Stimulated activated CD8-positive, alpha-beta memory T cell treated with anti-CD3 and anti-CD28 coated beads, Interleukin-15, amount 100 ng/mL, for 48 hours (primary cell): ENCODE measurements around the gene MS4A1.
"Not testable (repeated sequence)": the region's sequence is repeated elsewhere in the genome, so short reads cannot be mapped to it uniquely, and the experiment has no call there.

ENCODE experiments used
- DNase-seq, 2 donors: peaks; one replicate each; pipeline ENCODE4 v3.0.0-alpha.2; 2020; ENCODE audit warnings: low read depth in 2 of 2

MS4A1 gene

DNA sequence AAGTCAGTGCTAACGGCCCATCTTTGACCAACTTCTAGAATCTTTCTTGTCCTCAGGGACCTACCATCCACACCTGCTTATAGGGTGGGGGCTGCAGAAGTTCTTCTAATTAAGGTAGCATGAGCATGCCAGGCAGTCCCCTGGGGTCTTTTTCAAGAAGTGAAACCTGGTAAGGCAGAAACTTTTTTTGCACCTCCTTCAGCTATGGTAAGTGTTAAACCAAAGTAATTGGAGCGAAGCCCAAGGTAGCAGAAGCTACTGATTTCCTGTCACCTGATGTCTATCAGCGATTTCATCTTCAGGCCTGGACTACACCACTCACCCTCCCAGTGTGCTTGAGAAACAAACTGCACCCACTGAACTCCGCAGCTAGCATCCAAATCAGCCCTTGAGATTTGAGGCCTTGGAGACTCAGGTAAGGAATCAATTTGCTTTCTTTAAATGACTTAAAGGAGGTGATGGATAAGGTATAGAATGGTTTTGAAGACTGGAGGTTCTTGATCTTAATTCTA is at the start of gene MS4A1:
Gene MS4A1, plus strand, starts transcription at position 317 of the 512 bp plus-strand sequence. CDS start 6,528 bp downstream, outside the sequence.
- no peak for DNase-seq

GRCh38 chr11:60420015-60420414 is 35.6 kb upstream of the MS4A1 start:
- no peak for DNase-seq

- DNase-seq: no peak
These were observed 33.0 kb upstream of the MS4A1 start for GRCh38 chr11:60422609-60423008.

- no peak for DNase-seq
These were observed 27.1 kb upstream of the MS4A1 start for GRCh38 chr11:60428517-60428916.

GRCh38 chr11:60429272-60429671 is 26.4 kb upstream of the MS4A1 start, which contains the start of gene MS4A5:
Gene MS4A5 (plus strand): TSS chr11:60429572. CDS start chr11:60429675, 103 bp downstream.
- no peak for DNase-seq

GRCh38 chr11:60431251-60431650 is 24.4 kb upstream of the MS4A1 start:
- DNase-seq: no peak

GRCh38 chr11:60433401-60433800 is 22.2 kb upstream of the MS4A1 start:
- no peak for DNase-seq

- no peak for DNase-seq
These were observed 8.6 kb upstream of the MS4A1 start for GRCh38 chr11:60447070-60447469.

DNA sequence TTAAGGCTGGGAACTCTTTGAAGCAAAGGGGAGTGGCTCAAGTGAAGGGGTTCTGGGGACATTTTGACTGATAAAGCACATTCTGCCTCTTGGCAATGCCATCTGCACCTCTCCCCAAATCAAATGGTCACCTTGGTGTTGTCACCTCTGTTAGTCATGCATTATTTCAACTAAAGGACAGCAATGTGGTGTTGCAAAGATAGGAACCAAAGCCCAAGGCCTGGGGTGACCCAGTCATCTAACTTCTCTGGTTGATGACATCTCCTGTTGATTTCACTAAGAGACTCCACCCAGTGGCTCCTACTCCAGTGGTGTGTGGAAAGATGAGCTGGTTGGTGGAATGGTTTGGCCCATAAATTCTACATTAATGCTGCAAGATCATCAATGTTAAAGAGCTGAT is 7.8 kb upstream of the MS4A1 start:
- DNase-seq: no peak

GRCh38 chr11:60451185-60451584 is 4.5 kb upstream of the MS4A1 start:
- not testable (repeated sequence) for DNase-seq

DNA sequence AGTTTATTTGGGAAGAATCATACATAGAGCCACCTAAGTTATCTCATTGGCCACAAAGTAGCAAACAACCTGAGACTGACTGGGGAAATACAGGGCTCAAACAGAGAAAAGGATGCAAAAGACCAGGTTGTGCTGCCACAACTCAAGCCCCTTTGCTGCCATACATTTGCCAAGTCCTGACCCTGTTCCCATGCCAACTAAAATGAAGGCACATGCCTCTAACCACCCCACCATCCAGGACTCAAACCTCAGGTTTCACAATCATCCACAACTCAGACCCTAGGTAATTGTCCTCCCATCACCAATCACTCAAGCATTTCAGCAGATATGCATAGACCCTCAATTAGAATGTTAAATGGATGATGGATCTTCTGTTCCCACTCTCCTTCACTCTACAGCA is 1.4 kb upstream of the MS4A1 start:
- DNase-seq: no peak

- DNase-seq: no peak
These were observed 1.9 kb downstream of the MS4A1 start for GRCh38 chr11:60457576-60457975.

DNA sequence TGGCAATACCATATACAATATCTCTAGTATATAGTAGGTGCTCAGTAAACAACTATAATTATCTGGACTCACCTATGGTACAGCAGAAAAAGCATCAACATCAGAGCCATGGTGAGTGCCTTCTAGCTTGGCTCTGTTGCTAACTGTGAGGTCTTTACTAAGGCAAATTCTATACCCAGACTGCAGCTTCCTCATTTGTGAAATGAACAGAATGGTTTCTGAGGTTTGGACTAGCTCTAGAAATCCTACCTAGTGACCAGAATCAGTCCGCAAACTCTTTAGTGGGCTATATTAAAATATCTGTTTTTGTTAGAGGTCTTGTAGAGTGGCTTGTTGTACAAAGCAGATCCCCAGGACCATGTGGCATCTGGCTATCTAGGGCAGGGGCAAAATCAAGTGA is 3.7 kb downstream of the MS4A1 start:
- no peak for DNase-seq

DNA sequence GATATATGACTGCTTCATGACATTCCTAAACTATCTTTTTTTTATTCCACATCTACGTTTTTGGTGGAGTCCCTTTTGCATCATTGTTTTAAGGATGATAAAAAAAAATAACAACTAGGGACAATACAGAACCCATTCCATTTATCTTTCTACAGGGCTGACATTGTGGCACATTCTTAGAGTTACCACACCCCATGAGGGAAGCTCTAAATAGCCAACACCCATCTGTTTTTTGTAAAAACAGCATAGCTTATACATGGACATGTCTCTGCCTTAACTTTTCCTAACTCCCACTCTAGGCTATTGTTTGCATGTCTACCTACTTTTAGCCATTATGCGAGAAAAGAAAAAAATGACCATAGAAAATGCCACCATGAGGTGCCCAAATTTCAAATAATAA is 13.2 kb downstream of the MS4A1 start:
- DNase-seq: no peak

- no peak for DNase-seq
These were observed 14.1 kb downstream of the MS4A1 start for GRCh38 chr11:60469723-60470122.

- no peak for DNase-seq
These were observed 21.4 kb downstream of the MS4A1 start for GRCh38 chr11:60477035-60477445.

- no peak for DNase-seq
These were observed 26.7 kb downstream of the MS4A1 start for GRCh38 chr11:60482361-60482760.

DNA sequence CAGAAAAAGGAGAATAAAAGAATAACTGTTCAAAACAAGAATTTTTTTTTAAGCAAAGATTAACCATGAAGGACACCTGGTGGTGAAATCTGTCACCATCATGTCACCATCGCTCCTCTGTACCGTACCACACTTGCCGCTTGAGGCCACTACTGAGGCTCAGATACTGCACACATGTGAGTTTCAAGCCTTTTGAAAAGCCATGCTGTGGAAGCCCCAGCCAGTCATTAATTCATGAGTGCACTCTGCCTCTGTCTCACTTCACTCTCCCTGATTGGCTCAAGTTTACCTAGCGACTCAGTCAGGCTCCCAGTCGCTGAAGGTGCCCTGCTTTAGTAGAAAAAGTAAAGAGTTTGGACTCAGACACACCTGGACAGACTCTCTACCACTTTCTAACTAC is 30.3 kb downstream of the MS4A1 start:
- DNase-seq: no peak

DNA sequence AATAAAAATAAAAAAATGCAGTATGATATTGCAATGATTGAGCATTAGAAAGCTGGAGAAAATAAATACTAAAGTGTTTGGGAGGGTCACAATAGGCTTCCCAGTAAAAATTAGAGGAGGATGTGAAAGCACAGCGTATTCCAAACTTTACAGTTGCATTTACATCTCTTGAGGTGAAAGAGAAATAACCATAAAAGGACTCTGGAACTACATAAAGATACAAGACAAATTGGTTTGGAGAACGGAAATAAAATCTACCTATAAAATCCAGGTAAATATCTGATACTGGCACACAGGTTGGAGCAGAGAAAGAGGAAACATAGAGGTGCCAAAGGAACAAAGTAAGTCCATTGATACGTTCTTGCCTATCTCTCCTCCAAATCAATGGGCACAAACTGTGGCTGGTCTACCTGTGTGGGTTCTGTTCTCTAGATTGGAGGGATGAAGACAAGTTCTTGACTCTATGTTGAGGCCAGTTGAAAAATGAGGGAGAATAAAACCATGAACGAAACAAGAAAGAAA is 36.9 kb downstream of the MS4A1 start, which contains the start of gene MS4A12:
Gene MS4A12, plus strand, starts transcription at position 291 of the 522 bp plus-strand sequence. CDS start 4,541 bp downstream, outside the sequence.
- DNase-seq: no peak

GRCh38 chr11:60493454-60493853 is 37.8 kb downstream of the MS4A1 start:
- no peak for DNase-seq

DNA sequence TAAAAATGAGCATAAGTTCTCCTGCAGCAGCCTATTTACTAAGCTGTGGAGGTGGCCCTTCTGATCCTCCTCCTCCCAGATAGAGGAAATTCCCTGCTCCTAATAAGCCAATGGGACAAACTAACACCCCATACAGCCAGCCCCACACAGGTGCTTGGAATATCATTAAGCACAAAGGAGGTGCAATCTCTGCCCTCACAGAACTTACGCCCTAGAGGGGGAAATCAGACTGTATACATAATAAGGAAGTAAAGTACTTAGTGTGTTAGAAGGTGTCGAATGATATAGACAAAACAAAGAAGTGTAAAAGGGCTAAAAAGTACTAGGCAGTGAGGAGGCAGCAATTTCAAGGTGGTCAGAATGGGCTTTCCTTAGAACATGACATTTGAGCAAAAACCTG is 42.8 kb downstream of the MS4A1 start:
- no peak for DNase-seq

GRCh38 chr11:60498853-60499252 is 43.2 kb downstream of the MS4A1 start:
- no peak for DNase-seq

DNA sequence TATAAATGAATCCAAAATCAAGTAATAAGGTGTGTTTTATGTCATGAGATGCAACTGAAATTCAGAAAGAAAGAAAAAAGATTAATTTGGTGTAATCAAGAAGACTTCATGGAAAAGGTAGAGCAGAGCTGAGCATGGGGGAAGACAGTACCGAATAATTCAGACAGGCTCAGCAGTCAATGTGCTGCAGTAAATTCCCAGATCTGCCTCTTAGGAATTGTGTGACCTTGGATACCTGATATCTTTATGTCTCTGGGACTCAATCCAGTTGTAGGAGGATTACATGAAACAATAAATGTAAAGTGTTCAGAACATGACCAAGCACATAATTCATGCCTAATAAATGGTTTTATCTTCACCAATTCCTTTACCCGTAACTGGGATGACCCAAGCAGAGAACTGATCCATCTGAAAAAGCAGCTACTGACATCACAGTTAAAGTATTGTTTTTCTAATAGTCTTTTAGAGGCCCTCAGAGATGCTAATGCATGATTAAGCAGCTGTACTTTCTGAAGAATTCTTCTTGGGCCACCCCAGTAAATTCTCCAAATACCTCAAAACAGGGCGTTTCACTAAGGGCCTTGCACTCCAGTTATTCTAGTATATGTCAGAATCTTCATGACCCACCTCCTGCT is 44.7 kb downstream of the MS4A1 start:
- DNase-seq: no peak
